ENCODE data around the gene SYNPR.

SYNPR gene

GRCh38 chr3:63295356-63295755 lies 17.2 kb downstream of the SYNPR start (continued):
- TF ChIP-seq, protein P1, sequence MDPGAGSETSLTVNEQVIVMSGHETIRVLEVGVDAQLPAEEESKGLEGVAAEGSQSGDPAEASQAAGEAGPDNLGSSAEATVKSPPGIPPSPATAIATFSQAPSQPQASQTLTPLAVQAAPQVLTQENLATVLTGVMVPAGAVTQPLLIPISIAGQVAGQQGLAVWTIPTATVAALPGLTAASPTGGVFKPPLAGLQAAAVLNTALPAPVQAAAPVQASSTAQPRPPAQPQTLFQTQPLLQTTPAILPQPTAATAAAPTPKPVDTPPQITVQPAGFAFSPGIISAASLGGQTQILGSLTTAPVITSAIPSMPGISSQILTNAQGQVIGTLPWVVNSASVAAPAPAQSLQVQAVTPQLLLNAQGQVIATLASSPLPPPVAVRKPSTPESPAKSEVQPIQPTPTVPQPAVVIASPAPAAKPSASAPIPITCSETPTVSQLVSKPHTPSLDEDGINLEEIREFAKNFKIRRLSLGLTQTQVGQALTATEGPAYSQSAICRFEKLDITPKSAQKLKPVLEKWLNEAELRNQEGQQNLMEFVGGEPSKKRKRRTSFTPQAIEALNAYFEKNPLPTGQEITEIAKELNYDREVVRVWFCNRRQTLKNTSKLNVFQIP (CRISPR knock-in tag; IDR thresholded peaks at IDR 0.05; ENCODE audit: borderline replicate concordance, low read depth) = no peak
- TF ChIP-seq CREB5 (CRISPR knock-in tag; IDR thresholded peaks at IDR 0.05; ENCODE audit: low read depth) (no peak), OSR1 (CRISPR knock-in tag; IDR thresholded peaks at IDR 0.05) (no peak), CSDC2 (CRISPR knock-in tag; IDR thresholded peaks at IDR 0.05) (no peak)

DNA sequence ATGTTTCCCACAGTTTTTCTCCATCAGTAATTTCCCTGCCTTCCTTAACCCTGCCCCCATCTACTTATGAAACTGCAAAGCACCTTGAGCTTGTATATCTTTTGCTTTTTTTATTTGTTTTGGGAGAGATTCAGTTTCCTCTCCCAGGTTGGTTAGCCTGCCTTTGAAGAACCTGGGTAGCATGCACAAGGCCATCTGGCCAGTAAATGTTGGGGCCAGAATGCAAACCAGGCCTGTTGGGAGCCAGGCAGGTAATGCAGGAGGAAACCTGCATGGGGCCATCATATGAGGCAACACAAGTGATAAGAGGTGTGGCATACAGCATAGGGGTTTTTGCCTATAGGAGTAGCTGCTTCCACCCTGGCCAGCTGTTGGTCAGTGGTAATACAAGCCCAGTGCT lies 17.7 kb downstream of the SYNPR start:
- no peak for ATAC-seq
- TF ChIP-seq ARNTL (CRISPR knock-in tag; IDR thresholded peaks at IDR 0.05; ENCODE audit: borderline replicate concordance, low read depth) = no peak
- no peak for TF ChIP-seq ZFP30 (CRISPR knock-in tag; IDR thresholded peaks at IDR 0.05)
- TF ChIP-seq PPARA (CRISPR knock-in tag; IDR thresholded peaks at IDR 0.05; ENCODE audit: borderline replicate concordance) = no peak
- TF ChIP-seq ZC3H10 (CRISPR knock-in tag; IDR thresholded peaks at IDR 0.05) = no peak
- TF ChIP-seq, protein P2, sequence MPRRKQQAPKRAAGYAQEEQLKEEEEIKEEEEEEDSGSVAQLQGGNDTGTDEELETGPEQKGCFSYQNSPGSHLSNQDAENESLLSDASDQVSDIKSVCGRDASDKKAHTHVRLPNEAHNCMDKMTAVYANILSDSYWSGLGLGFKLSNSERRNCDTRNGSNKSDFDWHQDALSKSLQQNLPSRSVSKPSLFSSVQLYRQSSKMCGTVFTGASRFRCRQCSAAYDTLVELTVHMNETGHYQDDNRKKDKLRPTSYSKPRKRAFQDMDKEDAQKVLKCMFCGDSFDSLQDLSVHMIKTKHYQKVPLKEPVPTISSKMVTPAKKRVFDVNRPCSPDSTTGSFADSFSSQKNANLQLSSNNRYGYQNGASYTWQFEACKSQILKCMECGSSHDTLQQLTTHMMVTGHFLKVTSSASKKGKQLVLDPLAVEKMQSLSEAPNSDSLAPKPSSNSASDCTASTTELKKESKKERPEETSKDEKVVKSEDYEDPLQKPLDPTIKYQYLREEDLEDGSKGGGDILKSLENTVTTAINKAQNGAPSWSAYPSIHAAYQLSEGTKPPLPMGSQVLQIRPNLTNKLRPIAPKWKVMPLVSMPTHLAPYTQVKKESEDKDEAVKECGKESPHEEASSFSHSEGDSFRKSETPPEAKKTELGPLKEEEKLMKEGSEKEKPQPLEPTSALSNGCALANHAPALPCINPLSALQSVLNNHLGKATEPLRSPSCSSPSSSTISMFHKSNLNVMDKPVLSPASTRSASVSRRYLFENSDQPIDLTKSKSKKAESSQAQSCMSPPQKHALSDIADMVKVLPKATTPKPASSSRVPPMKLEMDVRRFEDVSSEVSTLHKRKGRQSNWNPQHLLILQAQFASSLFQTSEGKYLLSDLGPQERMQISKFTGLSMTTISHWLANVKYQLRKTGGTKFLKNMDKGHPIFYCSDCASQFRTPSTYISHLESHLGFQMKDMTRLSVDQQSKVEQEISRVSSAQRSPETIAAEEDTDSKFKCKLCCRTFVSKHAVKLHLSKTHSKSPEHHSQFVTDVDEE (CRISPR knock-in tag; IDR thresholded peaks at IDR 0.05) = no peak
- TF ChIP-seq CREB5 (CRISPR knock-in tag; IDR thresholded peaks at IDR 0.05; ENCODE audit: low read depth) = no peak
- TF ChIP-seq ESRRG (CRISPR knock-in tag; IDR thresholded peaks at IDR 0.05) = no peak
- TF ChIP-seq CSDC2 (CRISPR knock-in tag; IDR thresholded peaks at IDR 0.05) = no peak
- TF ChIP-seq, protein P3, sequence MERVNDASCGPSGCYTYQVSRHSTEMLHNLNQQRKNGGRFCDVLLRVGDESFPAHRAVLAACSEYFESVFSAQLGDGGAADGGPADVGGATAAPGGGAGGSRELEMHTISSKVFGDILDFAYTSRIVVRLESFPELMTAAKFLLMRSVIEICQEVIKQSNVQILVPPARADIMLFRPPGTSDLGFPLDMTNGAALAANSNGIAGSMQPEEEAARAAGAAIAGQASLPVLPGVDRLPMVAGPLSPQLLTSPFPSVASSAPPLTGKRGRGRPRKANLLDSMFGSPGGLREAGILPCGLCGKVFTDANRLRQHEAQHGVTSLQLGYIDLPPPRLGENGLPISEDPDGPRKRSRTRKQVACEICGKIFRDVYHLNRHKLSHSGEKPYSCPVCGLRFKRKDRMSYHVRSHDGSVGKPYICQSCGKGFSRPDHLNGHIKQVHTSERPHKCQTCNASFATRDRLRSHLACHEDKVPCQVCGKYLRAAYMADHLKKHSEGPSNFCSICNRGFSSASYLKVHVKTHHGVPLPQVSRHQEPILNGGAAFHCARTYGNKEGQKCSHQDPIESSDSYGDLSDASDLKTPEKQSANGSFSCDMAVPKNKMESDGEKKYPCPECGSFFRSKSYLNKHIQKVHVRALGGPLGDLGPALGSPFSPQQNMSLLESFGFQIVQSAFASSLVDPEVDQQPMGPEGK (CRISPR knock-in tag; IDR thresholded peaks at IDR 0.05; ENCODE audit: borderline replicate concordance) = no peak
- TF ChIP-seq ZNF565 (CRISPR knock-in tag; conservative IDR thresholded peaks at IDR 0.05; ENCODE audit: low read depth) = no peak
- TF ChIP-seq, protein P4, sequence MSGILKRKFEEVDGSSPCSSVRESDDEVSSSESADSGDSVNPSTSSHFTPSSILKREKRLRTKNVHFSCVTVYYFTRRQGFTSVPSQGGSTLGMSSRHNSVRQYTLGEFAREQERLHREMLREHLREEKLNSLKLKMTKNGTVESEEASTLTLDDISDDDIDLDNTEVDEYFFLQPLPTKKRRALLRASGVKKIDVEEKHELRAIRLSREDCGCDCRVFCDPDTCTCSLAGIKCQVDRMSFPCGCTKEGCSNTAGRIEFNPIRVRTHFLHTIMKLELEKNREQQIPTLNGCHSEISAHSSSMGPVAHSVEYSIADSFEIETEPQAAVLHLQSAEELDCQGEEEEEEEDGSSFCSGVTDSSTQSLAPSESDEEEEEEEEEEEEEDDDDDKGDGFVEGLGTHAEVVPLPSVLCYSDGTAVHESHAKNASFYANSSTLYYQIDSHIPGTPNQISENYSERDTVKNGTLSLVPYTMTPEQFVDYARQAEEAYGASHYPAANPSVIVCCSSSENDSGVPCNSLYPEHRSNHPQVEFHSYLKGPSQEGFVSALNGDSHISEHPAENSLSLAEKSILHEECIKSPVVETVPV (CRISPR knock-in tag; IDR thresholded peaks at IDR 0.05) = no peak
- no peak for TF ChIP-seq GLIS3 (CRISPR knock-in tag; IDR thresholded peaks at IDR 0.05)
- TF ChIP-seq, protein P1 (CRISPR knock-in tag; IDR thresholded peaks at IDR 0.05; ENCODE audit: borderline replicate concordance, low read depth) = no peak
- TF ChIP-seq ZNF70 (CRISPR knock-in tag; IDR thresholded peaks at IDR 0.05) = no peak
- TF ChIP-seq TOX (CRISPR knock-in tag; IDR thresholded peaks at IDR 0.05; ENCODE audit: borderline replicate concordance) = no peak
- no peak for TF ChIP-seq ISL1 (CRISPR knock-in tag; IDR thresholded peaks at IDR 0.05)
- TF ChIP-seq BACH2 (CRISPR knock-in tag; IDR thresholded peaks at IDR 0.05; ENCODE audit: borderline replicate concordance) = no peak
- TF ChIP-seq SNAI2 (CRISPR knock-in tag; IDR thresholded peaks at IDR 0.05) = no peak
- no peak for TF ChIP-seq RARB (CRISPR knock-in tag; IDR thresholded peaks at IDR 0.05)
- TF ChIP-seq ZFP3 (CRISPR knock-in tag; IDR thresholded peaks at IDR 0.05) = no peak

Measured in SK-N-SH treated with all-trans-retinoic acid at 6 μM for 48 hours (cell line).